ENCODE data around the gene LRRK1.

The LRRK1 gene, protein sequence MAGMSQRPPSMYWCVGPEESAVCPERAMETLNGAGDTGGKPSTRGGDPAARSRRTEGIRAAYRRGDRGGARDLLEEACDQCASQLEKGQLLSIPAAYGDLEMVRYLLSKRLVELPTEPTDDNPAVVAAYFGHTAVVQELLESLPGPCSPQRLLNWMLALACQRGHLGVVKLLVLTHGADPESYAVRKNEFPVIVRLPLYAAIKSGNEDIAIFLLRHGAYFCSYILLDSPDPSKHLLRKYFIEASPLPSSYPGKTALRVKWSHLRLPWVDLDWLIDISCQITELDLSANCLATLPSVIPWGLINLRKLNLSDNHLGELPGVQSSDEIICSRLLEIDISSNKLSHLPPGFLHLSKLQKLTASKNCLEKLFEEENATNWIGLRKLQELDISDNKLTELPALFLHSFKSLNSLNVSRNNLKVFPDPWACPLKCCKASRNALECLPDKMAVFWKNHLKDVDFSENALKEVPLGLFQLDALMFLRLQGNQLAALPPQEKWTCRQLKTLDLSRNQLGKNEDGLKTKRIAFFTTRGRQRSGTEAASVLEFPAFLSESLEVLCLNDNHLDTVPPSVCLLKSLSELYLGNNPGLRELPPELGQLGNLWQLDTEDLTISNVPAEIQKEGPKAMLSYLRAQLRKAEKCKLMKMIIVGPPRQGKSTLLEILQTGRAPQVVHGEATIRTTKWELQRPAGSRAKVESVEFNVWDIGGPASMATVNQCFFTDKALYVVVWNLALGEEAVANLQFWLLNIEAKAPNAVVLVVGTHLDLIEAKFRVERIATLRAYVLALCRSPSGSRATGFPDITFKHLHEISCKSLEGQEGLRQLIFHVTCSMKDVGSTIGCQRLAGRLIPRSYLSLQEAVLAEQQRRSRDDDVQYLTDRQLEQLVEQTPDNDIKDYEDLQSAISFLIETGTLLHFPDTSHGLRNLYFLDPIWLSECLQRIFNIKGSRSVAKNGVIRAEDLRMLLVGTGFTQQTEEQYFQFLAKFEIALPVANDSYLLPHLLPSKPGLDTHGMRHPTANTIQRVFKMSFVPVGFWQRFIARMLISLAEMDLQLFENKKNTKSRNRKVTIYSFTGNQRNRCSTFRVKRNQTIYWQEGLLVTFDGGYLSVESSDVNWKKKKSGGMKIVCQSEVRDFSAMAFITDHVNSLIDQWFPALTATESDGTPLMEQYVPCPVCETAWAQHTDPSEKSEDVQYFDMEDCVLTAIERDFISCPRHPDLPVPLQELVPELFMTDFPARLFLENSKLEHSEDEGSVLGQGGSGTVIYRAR (N-terminal part only)

DNA sequence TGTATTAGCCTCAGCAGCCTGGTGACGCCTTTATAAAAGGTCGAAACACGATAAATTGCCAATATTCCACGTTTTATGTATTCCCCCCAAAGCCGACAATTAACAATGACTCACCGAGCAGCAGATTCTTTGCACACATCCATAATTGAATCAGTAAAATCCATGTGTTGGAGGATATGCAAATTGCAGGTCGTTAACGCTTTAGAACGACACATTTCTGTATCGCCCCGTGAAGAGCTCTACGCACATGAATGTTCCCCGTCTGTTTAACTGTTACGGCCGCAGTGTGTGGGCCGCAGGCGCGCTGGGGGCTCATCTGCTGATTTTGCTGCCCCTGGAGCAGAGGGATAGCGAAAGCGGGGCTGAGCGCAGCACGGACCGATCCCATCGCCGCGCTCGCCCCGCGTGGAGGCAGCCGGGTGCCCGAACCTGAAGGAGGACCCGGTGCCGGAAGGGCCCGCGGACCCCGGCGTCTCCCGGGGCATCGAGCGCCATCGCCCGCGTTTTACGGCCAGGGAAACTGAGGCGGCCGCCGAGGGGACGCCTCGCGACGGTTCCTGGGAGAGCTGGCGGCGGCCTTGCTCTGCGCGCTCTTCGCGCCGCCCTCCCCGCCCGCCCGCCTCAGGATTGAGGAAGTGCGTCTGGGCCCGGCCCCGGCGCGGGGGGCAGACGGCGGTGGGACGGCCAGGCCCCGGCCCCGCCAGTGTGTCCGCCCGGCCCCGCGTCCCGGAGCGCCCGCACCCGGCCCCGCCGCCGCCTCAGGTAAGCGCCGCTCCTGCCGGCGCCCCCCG lies at the start of gene LRRK1:
Gene LRRK1 (plus strand): TSS at position 668 of the 791 bp plus-strand sequence. CDS start 5,276 bp downstream, outside the sequence.
- ATAC-seq (peak; percentile 45), DNase-seq (peak; percentile 29)

DNA sequence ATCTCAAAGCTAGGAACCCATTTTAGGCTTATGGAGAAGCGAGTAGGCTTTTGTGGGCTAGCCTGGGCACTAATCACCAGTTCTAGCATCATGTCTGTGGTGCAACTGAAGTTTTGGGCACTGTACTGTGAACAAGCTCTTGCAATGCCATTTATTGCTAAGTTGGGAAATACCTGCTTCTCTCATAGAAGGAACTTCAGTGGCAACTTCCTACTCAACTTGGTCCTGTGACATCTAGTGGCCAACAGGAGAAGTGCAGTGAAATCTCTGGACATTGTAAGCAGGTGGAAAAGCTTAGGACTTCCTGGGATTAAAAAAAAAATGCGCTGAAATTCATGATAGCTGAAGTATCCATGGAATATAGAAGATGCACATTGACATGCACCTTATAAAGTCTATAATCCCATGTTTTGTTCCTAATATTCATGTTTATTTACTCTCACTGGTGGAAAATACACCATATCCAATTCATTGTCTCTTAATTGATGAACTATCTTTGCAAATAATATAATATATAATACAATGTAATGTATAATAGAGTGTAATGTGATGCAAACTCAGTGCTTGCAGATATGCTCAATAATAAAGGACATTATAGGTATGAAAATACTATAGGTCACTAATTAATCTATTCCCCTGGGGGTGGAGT lies 46.0 kb upstream of the LRRK1 start:
- ATAC-seq = no peak

DNA sequence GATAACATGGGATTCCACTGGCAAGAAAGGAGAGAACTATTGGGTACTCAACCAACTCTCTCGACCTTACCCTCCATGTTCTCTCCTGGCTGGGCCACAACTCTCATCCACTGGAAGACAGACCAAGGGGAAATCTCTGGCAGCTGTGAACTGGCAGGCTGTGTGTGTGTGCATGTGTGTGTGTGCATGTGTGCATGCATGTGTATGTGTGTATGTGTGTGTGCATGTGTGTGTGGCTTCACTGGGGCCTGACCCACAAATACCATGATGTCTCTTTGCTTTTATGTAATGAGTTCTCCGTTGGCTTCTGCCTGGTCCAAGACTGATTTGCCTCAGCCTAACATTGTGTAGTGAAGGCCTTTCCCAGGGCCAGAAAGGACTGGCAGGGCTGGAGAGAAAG lies 43.7 kb upstream of the LRRK1 start:
- ATAC-seq = no peak
- no peak for DNase-seq

More for the DNA sequence above, 46.0 kb upstream of the LRRK1 start:
- DNase-seq = peak; percentile 37

DNA sequence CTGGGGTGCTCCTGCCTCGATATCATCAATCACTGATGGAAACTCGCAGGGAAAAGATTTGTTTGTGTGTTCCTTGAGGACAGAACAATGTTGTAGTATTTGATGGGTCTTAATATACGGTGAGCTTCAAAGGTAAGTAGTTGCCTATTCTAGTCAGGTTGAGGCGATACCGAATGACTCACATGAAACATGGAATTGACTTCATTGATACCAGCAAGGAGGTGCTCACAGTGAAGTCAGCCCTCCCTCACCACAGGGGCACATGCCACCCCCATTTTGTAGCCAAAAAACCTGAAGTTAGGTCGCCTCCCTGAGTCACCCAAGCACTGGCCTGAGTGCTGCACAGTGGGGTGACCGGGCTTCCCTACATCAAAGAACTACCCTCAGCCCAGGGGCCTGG lies 43.2 kb upstream of the LRRK1 start:
- ATAC-seq (no peak), DNase-seq (no peak)

DNA sequence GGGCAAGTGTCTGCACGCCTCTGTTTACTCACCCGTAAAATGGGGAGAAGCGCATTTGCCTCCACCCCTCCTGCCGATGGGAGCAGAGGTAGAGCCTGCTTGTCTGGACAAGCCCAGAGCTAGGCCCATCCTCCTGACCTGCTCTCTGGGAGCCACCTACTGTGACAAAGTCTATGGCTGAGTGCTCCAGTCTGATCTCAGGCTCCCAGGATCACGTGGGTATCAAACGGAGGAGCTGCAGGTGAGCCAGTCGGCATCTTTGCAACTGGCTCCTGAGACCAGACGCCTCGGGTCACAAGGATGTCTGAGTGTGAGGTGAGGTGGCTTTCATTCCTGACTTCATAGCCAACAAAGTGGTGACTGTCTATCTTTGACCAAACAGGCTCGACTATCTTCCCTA lies 41.6 kb upstream of the LRRK1 start:
- ATAC-seq (no peak), DNase-seq (no peak)

DNA sequence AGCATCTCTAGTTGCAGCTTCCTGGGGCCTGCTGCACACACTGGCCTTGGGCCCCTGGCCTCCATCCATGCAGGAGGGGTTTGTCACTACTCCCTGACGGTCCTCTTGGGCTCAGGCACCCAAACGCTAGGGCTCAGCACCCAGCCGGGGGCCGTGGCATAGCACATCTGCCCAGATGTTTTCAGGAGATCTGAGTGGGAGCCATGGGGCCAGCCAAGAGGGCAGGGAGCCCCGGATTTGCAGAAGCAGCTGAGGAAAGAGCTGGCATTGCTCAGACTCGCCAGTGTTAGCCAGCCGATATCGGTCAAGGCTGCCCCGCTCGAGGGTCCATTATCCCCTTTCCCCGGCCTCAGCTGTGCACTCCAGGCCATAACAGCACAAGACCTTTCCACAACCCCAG lies 41.0 kb upstream of the LRRK1 start:
- ATAC-seq (no peak), DNase-seq (no peak)

DNA sequence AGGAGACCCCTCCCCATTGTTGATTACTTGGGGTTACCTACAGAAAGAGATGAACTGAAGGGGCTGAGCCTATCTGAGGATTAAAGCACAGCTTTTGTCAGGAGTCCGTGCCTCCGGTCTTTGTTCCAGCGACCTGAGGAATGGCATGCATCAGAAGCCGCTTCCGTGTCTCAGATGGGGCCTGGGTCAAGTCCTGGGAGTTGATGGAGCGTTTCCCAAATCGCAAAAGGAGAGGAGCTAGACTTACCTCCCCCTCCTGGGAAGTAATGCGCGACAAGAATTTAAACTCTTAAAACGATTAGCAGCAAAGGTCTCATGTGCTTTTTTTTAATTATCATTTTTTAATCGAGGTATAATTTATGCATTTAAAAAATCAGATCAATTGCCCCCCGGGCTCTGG lies 40.5 kb upstream of the LRRK1 start:
- DNase-seq (no peak), ATAC-seq (no peak)

DNA sequence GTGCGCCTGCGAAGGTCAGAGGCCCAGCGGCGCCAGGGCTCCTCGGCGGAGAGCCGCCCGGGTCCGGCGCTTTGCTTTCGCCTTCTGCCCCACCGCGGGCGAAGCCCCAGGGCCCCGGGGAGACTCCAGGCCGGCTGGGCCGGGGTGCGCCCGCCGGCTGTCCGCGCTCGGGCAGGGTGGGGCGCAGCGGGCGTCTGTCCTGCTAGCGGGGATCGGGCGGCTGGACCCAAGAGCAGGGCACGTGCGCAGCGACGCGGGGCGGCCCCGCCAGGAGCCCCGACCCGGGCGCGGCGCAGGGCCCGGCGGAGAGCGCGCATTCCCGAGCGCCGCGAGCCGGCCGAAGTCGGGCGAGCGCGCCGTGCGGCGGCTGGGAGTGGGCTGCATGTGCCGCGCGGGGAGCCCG lies 40.1 kb upstream of the LRRK1 start:
- ATAC-seq (peak; percentile 11), DNase-seq (no peak)

DNA sequence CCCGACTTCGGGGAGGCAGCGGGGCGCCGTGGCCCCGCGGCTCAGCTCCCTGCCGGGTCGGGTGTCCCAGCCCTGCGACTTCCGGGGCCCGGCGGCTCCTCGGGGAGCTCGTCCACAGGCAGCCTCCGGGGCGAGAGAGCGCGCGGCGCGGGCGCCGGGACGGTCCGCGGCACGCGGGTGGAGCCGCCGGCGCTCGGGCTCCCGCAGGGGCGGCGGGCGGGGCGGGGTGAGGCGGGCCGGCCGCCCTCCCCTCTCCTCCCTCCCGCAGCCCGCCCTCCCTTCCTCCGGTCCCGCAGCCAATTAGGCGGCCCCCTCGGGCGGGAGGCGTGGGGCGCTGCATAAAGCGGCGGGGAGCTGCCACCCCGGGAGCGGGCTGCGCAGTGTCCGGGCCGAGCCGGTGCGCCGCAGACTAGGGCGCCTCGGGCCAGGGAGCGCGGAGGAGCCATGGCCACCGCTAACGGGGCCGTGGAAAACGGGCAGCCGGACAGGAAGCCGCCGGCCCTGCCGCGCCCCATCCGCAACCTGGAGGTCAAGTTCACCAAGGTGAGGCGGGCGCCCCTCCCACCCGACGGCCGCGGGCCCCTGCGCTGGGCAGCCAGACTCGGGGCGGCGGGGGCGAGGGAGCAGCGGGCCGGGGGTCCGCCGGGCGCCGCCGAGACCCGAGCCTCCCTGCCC lies 39.6 kb upstream of the LRRK1 start, which contains the start of gene ALDH1A3:
Gene ALDH1A3 (plus strand): TSS at position 368 of the 675 bp plus-strand sequence. CDS start 77 bp downstream, at position 445.
- DNase-seq = peak; percentile 14
- ATAC-seq = peak; percentile 41

DNA sequence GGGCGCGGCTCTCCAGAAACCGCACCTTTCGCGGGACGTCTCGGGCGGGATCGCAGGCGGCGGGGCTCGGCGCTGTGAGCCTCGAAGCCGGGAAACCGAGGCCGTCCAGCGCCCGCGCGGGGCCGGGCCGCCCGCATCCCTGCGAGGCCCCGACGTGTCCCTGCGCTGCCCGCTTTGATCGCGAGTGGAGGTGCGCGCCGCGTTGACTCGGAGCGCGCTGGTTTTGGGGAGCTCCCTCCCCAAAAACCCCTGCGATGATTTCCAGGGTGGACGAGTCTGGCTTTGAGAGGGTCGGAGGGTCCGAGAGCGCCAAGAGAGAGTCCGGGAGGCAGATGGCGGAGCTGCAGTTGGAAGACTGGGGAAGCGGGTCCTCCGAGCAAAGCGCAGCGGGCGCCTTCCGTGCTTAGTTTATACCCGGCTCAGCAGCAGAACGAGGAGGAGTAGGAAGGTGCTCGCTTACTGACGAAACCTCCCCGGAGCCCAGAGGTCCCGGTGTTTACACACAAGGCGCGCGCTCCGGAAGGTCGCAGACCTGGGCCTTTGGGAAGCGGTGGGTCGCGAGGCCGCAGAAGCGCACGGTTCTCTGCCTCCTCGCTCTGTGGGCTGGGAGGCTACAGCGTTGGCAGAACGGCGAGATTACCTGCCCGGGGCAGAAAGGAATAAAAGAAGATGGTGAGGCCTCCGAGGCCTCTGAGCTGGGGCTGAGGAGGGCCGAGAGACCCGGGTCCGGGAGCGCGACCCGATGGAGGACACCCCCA lies 38.8 kb upstream of the LRRK1 start:
- no peak for DNase-seq
- no peak for ATAC-seq

DNA sequence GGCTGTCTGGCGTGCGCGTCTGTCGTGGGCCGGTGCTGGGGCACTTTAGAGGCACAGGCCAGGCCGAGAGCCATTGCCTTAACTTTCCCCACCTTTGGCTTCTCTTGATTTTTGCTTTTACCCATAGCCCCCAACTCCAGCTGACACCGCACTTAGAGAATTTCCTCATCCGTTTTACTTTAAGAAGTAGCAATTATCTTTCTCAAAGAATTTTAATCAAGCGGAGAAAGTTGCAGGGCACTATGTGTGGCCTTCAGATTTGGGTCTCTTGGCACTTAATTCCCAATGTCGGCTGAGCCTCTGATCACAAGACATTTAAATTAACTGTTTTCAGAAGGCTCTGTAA lies 38.3 kb upstream of the LRRK1 start:
- no peak for ATAC-seq

DNA sequence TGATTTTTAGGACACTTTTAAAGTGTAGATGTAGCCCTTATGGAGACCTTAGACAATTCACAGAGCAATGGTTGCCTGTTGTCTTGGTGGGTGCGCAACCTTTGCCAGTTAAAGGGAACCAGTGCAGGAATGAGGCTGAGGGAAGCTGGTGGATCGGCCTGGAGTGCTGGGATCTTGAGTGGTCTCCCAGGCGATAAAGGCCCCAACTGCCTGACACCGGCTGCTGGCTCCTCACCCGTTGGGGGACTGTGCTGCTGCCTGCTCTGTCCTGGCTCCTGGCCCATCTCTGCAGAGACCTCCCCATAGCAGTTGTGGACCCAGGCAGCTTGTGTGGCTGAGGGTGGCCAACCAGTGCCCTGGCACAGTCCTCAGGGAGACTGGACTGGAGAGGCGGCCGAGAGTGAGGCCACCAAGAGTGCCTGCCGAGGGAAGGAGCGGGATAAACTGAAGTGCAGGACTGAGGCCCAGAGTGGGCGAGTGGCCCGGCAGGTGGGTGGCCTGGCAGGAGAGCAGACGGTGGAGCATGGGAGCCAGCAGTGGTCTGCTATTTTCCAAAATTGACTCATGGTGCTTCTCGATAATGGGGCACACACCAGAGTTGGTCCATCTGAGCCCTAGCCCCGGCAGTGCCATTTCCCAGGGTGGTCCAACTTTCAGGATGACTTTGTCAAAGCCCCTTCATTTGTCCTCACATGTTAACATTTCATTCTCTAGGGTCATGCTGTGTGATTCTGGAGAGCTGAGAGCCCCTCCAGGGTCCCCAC lies 37.4 kb upstream of the LRRK1 start:
- no peak for DNase-seq
- no peak for ATAC-seq

More for the DNA sequence above, 38.3 kb upstream of the LRRK1 start:
- DNase-seq = no peak

DNA sequence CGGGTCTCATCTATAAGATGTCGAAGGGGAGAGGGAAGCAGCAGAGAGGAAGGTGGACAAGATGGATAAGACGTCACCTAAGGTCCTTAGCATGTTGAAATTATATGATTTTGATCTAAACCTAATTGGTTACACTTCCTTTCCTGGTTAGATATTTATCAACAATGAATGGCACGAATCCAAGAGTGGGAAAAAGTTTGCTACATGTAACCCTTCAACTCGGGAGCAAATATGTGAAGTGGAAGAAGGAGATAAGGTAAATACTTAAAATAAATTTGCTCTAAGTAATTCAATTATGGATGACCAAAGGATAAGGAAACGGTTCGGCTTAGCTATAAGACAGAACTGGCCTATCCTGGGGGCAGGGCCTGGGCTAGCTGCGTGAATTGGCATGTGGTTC lies 34.0 kb upstream of the LRRK1 start:
- DNase-seq (no peak), ATAC-seq (no peak)

DNA sequence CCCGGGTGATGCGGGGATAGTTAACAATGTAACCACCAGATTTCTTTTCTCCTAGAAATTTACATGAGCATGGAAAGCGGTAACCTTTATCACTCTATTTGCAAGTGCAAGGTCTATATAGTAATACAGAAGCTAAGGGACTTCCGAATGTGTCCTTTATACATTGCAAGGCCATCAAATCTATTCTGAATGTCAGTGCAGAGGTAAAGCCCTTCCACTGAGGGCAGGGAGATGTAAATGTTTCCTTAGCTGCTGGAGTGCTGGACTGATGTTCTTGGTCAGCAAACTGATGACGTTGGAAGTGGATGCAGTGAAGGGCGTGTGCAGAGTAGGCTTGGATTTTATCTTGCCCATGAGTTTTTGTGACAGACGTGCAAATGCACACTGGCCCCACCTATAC lies 33.3 kb upstream of the LRRK1 start:
- DNase-seq (no peak), ATAC-seq (no peak)

DNA sequence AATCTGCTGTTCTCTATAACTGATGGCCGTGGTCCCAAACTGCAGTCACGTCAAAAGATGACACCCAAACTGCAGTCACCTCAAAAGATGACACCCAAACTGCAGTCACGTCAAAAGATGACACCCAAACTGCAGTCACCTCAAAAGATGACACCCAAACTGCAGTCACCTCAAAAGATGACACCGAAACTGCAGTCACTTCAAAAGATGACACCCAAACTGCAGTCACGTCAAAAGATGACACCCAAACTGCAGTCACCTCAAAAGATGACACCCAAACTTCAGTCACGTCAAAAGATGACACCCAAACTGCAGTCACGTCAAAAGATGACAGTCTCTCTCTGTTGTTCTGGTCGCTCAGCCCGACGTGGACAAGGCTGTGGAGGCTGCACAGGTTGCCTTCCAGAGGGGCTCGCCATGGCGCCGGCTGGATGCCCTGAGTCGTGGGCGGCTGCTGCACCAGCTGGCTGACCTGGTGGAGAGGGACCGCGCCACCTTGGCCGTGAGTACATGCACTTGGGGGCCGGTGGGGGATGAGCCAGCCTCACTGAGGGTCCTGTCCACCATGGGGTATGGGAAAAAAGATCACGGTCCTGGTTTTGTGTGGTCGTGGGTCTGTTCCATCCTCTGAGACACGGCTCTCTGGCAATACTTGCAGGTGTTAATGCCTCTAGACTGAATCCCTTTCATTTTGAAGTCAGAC lies 31.8 kb upstream of the LRRK1 start:
- no peak for ATAC-seq
- no peak for DNase-seq

DNA sequence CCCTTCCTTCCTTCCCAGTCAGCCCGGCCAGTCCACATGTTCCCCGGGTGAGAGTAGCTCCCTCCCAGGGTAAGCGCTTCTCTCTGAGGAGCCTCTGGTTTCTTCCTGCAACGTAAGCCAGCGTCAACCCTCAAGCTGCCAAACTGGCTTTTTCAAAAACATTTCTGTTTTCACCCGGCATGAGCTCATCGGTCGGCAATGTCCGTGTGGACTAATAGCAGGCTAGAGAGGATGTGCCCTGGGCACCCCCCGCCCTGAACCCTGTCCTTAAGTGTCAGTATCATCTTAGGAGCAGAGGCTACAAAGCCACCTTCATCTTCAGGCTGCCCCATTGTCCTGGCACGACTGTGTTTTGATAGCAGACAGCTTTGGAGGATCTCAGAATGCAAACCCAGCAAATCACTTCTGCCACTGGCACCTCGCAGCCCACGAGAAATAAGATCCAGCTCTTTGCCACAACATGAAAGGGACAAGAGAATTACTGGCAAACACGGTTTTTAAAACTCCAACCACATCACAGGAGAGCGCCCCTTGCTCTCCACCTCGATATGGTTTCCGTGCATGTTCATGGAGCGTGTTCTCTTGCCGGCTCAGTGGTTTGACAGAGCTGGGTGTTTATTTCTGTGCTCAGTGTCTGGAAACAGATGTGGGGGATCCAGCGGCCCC lies 29.6 kb upstream of the LRRK1 start:
- ATAC-seq (no peak), DNase-seq (no peak)

DNA sequence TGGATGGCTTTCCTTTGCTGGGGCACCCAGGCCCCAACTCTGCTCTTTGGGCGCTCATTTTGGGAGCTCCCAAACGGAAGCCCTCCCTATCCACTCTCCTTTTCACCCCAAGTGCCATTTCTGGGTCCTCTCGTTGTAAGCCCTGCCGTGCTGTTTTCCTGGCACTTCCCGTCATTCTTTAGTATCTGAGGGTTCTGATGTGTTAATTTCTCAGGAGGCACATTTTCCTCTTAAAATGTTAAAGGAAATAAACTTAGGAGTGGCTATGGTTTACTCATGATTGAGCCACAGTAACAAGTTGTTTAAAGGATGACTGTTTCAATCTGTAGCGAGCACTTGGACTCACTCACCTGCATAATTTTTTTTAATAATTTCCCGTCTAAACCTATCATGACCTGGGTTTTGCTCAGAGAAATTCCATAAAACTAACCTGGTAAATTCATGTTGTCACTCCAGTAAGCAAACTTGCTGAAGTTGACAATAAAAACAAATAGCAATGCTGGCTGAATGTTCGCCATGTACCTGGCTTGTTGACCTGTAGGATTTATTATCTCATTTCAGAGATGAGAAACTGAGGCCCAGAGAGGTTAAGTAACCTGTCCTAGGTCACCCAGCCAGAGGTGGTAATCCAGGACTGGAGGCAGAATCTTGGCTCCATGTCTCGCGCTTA lies 29.0 kb upstream of the LRRK1 start:
- DNase-seq (no peak), ATAC-seq (no peak)

Measured in stimulated activated naive CD8-positive, alpha-beta T cell treated with anti-CD3 and anti-CD28 coated beads, Interleukin-15, Interleukin-2, amounts not matched to agents 100 U/mL and 50 U/mL, for 24 hours (primary cell).